GM12874 (cell line): ENCODE measurements around the gene ZNF750.

ENCODE experiments used
- TF ChIP-seq, protein P1 (sequence below): IDR thresholded peaks from 2 replicates; pipeline ENCODE4 v1.5.1; 2011; ENCODE audit warnings: low read depth, mild to moderate bottlenecking, control low read depth, low read length, moderate library complexity; ENCODE audit not compliant: insufficient read depth

Gene ZNF750

DNA sequence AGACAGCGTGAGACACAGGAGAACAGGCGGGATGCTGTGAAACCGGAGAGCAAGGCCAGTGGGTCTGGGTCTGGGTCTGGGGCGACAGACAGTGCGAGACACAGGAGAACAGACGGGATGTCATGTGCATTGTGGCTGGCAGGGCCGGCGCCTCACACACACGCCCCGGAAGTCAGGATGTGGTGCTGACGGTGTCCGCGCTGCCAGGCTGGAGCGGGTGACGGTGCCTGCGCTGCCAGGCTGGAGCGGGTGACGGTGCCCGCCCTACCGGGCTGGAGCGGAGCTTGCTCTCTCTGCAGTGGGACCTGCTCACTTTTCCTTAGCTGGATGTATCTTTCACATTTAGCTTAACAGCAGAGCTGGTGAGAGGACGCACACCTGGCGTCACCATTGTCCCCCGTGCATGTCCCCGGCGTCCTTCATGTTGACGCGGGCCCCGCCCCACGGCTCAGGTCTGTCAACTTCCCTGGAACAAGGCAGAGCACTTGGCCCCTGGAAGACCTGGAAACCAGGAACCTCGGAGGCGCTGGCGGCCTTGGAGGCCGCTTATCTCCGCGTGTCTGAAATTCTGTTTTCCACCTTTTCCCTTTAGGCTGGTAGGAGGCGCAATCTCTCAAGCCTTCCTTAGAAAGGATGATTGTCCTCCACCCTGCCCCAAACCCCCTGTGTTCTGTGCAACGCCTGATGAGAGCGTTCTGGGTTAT, 43.0 kb upstream of the ZNF750 start:
- TF ChIP-seq, protein P1, sequence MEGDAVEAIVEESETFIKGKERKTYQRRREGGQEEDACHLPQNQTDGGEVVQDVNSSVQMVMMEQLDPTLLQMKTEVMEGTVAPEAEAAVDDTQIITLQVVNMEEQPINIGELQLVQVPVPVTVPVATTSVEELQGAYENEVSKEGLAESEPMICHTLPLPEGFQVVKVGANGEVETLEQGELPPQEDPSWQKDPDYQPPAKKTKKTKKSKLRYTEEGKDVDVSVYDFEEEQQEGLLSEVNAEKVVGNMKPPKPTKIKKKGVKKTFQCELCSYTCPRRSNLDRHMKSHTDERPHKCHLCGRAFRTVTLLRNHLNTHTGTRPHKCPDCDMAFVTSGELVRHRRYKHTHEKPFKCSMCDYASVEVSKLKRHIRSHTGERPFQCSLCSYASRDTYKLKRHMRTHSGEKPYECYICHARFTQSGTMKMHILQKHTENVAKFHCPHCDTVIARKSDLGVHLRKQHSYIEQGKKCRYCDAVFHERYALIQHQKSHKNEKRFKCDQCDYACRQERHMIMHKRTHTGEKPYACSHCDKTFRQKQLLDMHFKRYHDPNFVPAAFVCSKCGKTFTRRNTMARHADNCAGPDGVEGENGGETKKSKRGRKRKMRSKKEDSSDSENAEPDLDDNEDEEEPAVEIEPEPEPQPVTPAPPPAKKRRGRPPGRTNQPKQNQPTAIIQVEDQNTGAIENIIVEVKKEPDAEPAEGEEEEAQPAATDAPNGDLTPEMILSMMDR: no peak

DNA sequence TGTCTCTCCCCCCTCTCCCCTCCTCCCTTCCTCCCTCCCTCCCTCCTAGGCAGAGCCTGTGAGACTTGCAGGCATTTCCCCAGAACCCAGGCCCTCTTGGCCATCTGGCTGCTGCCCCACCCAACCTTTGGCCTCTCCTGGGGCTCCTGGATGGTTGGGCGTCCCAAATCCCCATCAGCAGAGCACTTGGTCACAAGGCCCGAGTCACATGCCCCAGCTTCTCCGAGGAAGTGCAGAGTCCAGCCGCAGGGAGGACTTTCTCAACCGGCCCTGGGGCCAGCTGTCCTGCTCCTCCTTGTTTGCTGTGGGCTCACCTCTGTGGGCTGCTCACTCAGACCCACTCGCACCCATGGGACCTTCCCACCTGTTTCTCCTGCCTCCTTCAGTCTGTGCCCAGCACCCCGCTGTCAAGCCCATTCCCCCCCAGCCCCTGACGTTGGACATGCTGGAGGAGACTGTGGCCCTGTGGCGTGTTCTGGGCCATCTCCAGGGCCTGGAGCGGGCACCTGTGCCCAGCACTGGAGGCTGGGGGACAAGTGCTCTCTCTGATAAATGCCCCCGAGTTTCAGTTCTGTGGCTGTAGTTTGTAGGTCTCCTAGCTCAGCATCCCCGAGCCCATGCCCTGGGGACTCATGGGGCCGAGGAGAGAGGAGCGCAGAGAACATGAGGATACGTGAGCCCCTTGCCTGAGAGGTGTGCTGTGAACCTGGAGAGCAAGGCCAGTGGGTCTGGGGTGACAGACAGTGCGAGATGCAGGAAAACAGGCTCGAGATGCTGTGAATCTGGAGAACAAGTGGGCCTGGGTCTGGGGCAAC, 42.3 kb upstream of the ZNF750 start:
- TF ChIP-seq, protein P1: no peak

GRCh38 chr17:82881324-82881823, 41.6 kb upstream of the ZNF750 start:
- TF ChIP-seq, protein P1: no peak

DNA sequence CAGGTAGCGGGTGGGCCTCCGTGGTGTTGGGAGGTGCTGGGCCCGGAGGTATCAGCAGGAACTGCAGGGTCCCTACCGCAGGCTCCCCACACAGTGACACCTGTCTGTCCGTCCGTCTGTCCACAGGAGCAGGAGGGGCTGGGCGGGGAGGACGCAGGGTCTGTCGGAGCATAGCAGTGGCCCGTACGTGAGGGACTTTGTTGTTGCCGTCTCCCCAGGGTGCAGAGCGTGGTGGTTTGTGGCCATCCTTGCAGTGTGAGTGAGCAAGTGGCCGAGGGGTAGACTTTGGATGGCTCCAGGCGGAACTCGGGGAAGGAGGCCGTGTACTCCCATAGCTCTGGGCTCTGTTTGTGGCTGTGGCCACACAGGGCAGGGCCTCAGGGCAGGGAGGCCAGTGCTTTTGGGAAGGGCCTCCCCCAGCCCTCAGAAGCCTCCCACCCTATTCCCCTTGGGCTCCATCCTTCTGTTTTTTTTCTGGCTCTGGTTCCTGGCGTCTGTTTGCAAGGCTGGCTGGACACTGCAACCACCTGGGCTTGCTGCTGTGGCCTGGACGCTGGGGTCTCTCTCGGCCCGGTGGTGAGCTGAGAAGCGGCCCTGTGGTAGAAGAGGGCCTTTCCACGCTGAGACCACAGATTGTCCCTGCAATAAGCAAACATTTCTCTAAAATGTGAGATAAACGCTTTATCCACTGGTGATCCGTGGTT, 41.0 kb upstream of the ZNF750 start:
- TF ChIP-seq, protein P1: no peak

GRCh38 chr17:82879241-82879640, 39.4 kb upstream of the ZNF750 start:
- TF ChIP-seq, protein P1: no peak

- TF ChIP-seq, protein P1: no peak
Observed at GRCh38 chr17:82878527-82878926, 38.7 kb upstream of the ZNF750 start.
